CD4-positive, alpha-beta T cell treated with Interleukin-21 for 1 hour (primary cell): ENCODE data around the gene TEC.

ENCODE experiments used
- DNase-seq: peaks from one replicate; pipeline ENCODE4 v3.0.0-alpha.2; 2020

The TEC gene

DNA sequence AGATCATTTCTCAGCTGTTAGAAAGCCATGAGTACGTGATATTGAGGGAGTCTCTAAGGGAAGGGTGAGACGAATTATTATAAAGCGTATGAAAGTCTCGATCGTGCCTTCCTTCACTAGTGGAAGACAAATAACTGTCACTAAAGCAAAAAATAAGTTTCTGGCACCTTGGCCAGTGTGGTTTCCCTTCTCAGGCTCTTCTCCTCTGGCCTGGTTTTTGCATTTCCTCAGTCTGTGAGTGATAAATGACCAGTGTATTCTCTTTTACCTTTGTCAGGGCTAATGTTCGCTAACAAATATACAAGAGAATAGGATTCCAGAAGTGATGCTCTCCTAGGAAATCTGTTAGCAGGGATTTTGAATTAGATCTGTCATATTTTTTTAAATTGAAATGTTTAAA lies 155.2 kb downstream of the TEC start:
- DNase-seq: no peak

DNA sequence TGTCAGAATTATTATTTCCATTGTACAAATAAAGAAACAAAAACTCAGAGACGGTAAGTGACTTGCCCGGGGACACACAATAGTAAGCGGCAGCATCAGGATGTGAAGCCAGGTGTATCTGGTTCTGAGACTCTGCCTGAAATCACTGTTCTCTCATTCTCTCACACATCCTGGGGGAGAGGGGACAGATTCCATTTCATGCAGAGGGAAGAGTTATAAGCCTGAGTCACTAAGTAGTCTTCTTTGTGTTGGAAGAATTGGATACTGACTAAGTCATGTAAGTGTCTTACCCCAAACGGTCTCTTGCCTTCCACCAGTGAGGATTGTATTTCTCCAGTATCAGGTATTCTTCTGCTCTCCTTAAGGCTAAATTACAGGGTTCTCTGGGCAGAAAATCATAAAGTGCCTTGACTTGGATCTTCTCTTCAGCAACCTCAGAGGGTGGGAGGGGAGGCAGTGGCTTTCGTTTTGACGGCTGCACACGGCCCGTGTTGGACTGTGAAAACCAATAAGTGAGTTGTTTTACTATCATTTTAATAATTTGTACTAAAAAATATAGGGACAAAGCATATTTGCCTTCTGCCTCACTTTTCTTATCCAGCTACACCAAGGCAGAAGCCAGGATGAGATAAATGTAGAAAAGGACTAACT lies 157.5 kb downstream of the TEC start:
- DNase-seq: no peak

DNA sequence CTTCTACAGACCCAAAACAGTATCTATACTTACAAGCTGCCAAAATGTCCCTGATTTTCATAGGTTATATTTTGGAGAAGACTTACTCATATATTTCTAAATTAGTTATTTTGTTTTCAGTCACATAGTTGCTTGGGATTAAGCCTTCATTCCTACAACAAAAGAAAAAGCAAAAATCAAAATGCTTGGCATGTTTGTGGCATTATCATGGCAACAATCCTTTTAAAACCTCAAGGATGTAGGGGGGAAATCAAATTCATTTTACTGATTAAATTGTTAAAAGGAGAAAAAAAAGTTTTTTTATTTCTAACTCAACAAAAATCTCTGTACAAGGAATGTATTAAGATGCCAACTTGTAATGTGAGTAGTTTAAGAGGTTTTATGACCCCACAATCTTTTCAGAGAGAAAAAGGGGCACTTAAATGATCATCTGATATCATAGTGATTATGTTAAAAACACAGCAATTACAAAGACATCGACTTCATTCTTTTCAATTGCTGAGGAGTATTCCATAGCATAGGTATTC lies 159.1 kb downstream of the TEC start:
- no peak for DNase-seq

DNA sequence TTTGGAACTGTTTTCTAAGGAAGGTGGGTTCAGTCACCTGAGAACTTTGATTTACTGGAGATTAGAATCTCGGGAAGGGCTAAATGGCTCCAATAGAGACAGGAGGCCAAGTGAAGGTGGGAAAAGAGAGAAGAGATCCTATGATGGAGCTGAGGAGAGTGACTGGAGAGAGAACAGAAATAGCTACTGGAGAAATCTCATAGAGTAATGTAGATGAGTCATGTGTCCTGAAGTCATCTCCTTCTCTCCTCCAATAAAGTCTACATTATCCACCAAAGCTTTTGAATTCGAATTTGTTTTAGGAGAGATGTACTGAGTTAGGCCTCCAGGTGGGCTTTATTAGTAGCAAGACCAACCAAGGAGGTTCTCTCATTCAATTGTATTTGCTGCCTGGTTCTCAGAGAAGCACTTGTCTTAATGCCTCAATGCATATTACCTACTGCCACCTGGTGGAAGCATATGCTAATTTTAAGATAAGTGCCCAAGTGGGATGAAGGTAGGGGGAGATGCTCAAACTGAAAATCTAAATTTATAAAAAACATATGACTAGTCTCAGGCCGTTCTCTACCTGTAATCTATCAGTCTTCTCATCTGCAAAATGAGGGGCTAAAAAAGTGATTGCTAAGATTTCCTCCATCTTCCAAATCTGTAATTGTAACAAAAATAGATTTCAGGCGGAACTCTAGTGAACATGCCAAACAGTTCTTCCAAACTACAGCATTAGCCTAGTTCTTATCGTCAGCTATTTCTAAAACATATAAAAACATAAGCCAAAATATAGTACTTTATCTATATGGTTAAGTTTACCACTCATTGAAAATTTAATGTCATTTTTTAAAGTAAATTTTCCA lies 160.0 kb downstream of the TEC start:
- peak; percentile 64 for DNase-seq

DNA sequence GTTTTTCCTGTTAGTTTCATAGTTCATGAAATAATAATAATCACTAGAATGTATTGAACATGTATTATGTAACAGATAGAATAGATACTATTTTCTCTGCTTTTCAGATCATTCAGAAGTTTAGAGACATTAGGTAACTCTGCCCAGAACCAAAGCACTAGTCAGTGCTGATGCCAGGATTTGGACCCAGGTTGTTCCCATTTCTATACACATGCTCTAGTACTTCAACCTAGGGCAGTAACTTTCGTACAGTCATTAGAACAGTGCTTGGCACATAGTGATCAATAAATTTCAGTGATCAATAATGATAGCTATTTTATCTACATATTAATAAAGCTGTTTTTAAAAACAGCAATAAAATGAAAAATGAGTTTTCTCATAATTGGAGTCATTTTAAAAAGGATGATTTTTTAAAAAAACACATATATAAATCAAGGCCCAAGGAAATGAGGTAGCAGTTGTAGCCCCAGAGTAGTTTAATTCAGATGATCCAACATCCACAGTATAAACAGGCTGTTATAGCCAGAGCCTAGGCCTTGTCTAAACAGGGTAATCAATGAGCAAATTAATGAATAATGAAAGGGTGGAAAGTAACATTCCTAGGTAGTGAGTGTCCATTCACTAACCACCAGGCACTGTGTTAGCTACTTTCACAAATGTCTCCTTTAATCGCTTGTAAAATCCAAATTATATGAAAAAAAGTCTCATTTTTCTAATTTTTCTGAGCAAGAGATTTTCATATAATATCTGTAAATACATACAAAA lies 161.1 kb downstream of the TEC start:
- no peak for DNase-seq

DNA sequence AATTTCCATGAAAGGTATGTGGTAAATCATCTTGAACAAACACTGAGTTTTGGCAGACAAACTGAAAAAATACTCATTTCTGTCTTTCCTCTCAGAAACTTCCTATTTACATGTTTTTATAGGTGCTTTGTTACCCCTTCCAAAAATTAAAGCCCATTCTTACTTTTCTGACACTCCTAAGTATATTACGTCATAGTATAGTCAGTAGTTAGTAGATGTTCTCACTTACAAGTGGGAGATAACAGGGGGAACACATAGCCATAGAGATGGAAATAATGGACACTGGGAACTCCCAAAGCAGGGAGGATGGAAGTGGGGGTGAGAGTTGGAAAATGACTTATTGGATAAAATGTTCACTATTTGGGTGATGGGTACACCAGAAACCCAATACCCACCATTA lies 164.4 kb downstream of the TEC start:
- DNase-seq: no peak

DNA sequence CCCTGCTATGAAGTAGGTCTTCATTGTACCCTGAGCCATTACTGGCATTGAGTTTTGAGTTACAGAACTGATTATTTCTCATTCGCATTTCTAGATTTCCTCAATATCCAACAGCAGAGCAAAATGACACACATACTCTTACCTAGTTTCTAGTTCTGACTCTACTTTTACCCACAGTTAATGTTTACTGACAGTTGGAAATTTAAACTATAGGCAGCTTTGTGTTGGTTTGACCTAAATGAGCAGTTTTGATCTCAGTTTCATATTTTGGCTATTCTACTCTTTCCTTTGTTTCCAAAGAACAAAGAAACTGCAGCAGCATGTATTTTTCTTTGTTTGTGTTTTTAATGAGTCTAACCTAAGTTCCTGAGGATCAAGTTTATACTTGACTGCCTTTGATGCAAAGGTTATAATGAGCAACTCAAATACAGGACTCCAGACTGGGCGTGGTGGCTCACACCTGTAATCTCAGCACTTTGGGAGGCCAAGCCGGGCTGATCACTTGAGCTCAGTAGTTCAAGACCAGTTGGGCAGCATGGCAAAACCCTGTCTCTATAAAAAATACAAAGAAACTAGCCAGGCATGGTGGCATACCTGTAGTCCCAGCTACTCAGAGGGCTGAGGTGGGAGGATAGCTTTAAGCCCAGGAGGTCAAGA lies 166.0 kb downstream of the TEC start:
- no peak for DNase-seq

DNA sequence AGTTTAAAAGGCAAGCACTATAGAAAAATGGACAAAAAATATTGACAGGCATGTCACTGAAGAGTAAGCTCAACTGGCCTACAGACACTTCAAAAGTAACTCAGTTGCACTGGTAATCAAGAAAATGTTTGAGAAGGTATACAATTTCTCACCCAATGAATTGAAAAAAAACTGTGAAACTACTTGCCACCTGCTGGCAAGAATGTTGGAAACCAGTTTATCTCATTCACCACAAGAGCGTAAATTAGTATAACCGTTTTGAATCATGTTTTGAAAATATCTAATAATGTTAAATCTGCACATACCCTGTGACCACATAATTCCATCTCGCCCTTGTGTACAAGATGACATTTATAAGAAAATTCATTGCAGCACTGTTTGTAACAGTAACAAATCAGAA lies 167.3 kb downstream of the TEC start:
- no peak for DNase-seq

DNA sequence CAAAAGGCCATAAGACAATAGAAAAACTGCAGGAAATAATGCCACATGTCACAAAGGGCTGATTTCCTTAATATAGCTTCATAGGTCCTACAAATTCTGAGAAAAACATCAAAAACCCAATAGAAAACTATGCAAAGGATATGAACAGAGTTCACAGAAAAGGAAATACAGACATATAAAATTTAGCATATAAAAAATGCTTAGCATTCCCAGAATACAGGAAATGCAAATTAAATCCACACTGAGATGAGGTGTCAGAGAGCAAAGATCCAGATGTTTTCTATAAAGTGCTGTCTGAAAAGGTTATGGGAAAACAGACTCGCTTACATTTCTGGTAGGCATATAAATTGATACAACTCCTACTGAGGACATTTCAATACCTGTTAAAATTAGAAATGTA lies 169.4 kb downstream of the TEC start:
- DNase-seq: no peak

DNA sequence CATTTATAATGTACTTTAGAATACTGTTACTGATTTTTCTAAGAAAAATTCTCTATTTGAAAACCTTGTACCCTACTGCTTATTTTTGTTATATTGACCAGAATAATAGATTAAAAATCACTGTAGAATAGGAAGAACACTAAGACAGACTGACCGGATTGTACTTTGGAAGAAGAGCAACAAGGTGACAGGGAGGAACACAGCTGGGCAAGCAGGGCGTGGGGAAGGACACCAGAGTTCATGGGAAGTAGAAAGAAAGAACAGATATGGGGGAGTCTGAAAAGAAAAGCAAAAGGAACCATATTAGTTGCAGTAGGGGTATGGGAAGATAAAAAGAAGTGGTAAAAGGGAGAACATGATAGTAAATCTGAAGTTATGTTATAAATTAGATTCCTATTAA lies 174.2 kb downstream of the TEC start:
- no peak for DNase-seq

DNA sequence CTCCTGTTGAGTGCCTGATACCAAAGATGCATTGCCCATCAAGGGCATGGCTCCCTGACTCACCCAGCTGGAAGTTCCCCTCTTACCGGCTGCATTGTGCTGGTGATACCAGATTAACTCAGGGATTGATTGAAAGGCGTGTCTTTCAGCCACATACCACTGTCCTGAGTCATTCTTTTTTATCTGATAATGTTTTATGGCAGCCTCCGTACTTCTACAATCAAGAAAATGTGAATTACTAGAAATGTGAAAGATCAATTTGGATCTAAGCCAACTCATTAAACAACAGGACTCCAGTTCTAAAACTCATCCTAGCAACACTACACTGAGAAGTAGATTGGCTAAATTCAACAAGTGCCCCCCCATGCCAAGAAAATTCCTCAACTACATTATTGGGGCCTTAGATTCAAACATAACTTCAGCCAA lies 175.6 kb downstream of the TEC start:
- DNase-seq: no peak

DNA sequence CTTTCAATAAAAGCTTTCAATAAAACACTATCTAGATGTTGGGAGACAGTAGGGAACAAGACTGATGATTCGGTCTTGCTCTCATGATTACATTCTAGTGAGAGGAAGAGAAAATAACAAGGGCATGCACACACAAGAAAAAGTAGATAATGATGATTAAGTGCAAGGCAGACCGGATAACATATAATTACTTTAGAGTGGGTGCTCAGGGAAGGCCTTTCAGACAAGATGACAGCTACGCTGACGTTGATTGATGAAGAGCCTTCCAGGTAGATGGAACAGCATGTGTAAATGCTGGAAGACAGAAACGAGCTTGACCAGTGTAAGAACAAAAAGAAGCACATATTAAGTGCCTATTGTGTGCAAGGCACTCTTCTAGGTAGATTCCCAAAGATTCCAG lies 179.0 kb downstream of the TEC start:
- no peak for DNase-seq

DNA sequence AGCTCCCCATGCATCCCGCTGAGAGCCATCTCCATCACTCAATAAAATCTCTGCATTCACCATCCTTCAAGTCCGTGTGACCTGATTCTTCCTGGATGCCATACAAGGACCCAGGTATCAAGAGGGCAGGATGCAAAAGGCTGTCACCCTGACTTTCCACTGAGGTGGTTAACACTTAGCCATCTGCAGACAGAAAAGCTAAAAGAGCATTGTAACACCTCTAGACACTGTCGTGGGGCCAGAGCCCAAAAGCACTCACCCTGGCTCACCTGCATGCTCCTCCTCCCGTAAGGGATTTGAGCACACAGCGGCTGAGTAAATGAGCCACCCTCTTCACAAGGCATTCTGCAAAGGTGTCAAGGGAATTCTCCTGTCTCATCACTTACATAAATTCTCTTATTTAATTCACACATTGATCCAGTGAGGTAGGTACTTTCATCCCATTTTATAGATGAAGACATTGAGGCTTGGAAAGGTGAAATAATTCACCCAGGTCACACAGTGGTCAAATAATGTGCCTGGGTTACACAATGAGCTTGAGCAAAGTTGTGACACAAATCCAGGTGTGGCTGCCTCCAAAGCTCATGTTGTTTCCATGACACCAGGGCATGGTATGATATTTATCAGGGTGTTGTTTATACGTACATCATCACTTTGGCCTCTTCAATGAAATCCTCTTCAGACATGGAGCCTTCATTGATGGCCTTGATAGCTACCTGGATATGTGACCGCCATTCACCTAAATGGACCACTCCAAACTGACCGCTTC lies 183.6 kb downstream of the TEC start:
- no peak for DNase-seq
